GM19452 (cell line): Measurements from ENCODE around the gene HERPUD1.
"Not testable (repeated sequence)": the region's sequence is repeated elsewhere in the genome, so short reads cannot be mapped to it uniquely, and the experiment has no call there.

Experiments used
- ATAC-seq: cut with Tn5 transposase; IDR thresholded peaks from one replicate; pipeline ENCODE4 v1.9.1; 2021; ENCODE audit not compliant: unreplicated experiment

The HERPUD1 gene

GRCh38 chr16:56933828-56934598 lies 2.1 kb downstream of the HERPUD1 start:
- ATAC-seq = no peak

- not testable (repeated sequence) for ATAC-seq
Measured at GRCh38 chr16:56934599-56935145, 2.7 kb downstream of the HERPUD1 start.

- ATAC-seq = no peak
Measured at GRCh38 chr16:56935201-56935600, 3.3 kb downstream of the HERPUD1 start.

GRCh38 chr16:56936491-56936890 lies 4.5 kb downstream of the HERPUD1 start:
- ATAC-seq = no peak

GRCh38 chr16:56936950-56937349 lies 5.0 kb downstream of the HERPUD1 start:
- ATAC-seq = no peak

- ATAC-seq = peak; percentile 44
Measured at GRCh38 chr16:56938664-56939513, 6.9 kb downstream of the HERPUD1 start.

GRCh38 chr16:56939801-56940200 lies 7.9 kb downstream of the HERPUD1 start:
- ATAC-seq = no peak

GRCh38 chr16:56941092-56941491 lies 9.2 kb downstream of the HERPUD1 start:
- no peak for ATAC-seq

GRCh38 chr16:56941856-56942331 lies 10.0 kb downstream of the HERPUD1 start:
- ATAC-seq = no peak

GRCh38 chr16:56943761-56944375 lies 11.9 kb downstream of the HERPUD1 start:
- no peak for ATAC-seq

GRCh38 chr16:56944954-56945839 lies 13.3 kb downstream of the HERPUD1 start:
- peak; percentile 42 for ATAC-seq

- ATAC-seq = no peak
Measured at GRCh38 chr16:56945847-56946527, 14.0 kb downstream of the HERPUD1 start.

GRCh38 chr16:56946767-56947603 lies 15.0 kb downstream of the HERPUD1 start:
- no peak for ATAC-seq

- no peak for ATAC-seq
Measured at GRCh38 chr16:56947604-56947995, 15.7 kb downstream of the HERPUD1 start.

GRCh38 chr16:56948234-56948633 lies 16.3 kb downstream of the HERPUD1 start:
- ATAC-seq = no peak

GRCh38 chr16:56950051-56950450 lies 18.1 kb downstream of the HERPUD1 start:
- ATAC-seq = no peak

GRCh38 chr16:56950455-56950854 lies 18.5 kb downstream of the HERPUD1 start:
- ATAC-seq = no peak

- ATAC-seq = peak; percentile 67
Measured at GRCh38 chr16:56950881-56951771, 19.2 kb downstream of the HERPUD1 start.
